B cell (primary cell): Measurements from ENCODE around the gene STEAP1B. TPM values are rescaled to one million over a fixed set of nuclear protein-coding genes. Genes with fewer than 3 reads are reported as not detected.

Experiments used
- ATAC-seq: fragments of 200-7000 bp; cut with Tn5 transposase; one replicate; pipeline ENCODE4 v1.10.0; 2021; ENCODE audit warnings: low read depth, mild to moderate bottlenecking, moderate number of reproducible peaks, moderate library complexity
- CTCF ChIA-PET: fragments of 350-600 bp; sonication (Branson Sonifier 250); formaldehyde crosslinking; loops from one replicate; lab custom pipeline; 2021; ENCODE audit warnings: antibody characterized with exemption, inconsistent platforms; lab: Charles Lee
- POLR2A ChIA-PET: fragments of 350-600 bp; sonication (Branson Sonifier 250); formaldehyde crosslinking; loops from one replicate; lab custom pipeline; 2021; ENCODE audit warnings: antibody characterized with exemption; lab: Charles Lee
- DNase-seq: peaks from one replicate; pipeline ENCODE4 v3.0.0; 2013
- H2AFZ ChIP-seq: 2 replicates; pipeline ENCODE4 v1.6.1; 2012; ENCODE audit warnings: mild to moderate bottlenecking, low read depth, low read length; ENCODE audit not compliant: insufficient read depth, poor library complexity, severe bottlenecking
- H3K27ac ChIP-seq, 2 donors: 1 replicate in 1 of 2; 2 replicates in 1 of 2; pipeline ENCODE4 v1.5.1; 2012 to 2013; ENCODE audit warnings: low read length in 2 of 2, mild to moderate bottlenecking in 2 of 2, moderate library complexity in 1 of 2
- H3K27me3 ChIP-seq, 4 experiments: fragments of 200-600 bp in 1 of 4; sonication (generic) in 1 of 4; replicated peaks in 1 of 4; 1 replicate in 2 of 4; 2 replicates in 2 of 4; pipeline versions ENCODE4 v1.6.1 to v1.7.0; 2013 to 2016; ENCODE audit warnings: low read length in 3 of 4, mild to moderate bottlenecking in 2 of 4, mixed read lengths in 1 of 4, moderate library complexity in 1 of 4; ENCODE audit not compliant: insufficient read depth in 4 of 4, control insufficient read depth in 3 of 4; ENCODE audit errors: control extremely low read depth in 1 of 4
- H3K36me3 ChIP-seq, 2 experiments: replicated peaks in 1 of 2; 1 replicate in 1 of 2; 2 replicates in 1 of 2; pipeline versions ENCODE4 v1.6.1 to v1.7.1; 2013; ENCODE audit warnings: low read length in 1 of 2; ENCODE audit not compliant: insufficient read depth in 2 of 2, control insufficient read depth in 1 of 2; ENCODE audit errors: control extremely low read depth in 1 of 2, extremely low read depth in 1 of 2
- H3K4me1 ChIP-seq, 2 donors: fragments of 200-600 bp in 1 of 2; sonication (generic) in 1 of 2; 1 replicate in 1 of 2; 2 replicates in 1 of 2; pipeline versions ENCODE4 v1.5.1 to v1.6.1; 2013 to 2017; ENCODE audit warnings: low read length in 2 of 2; ENCODE audit not compliant: control insufficient read depth in 2 of 2, insufficient read depth in 2 of 2
- H3K4me2 ChIP-seq: replicated peaks from 2 replicates; pipeline ENCODE3; 2012; ENCODE audit warnings: mild to moderate bottlenecking, low read depth, low read length; ENCODE audit not compliant: poor library complexity, severe bottlenecking
- H3K4me3 ChIP-seq, 5 experiments: fragments of 200-600 bp in 1 of 5; sonication (generic) in 1 of 5; 1 replicate in 3 of 5; 2 replicates in 2 of 5; pipeline versions ENCODE4 v1.5.1 to v1.7.0; 2011 to 2016; ENCODE audit warnings: low read length in 4 of 5, mild to moderate bottlenecking in 4 of 5, low read depth in 2 of 5, control low read depth in 1 of 5, moderate library complexity in 1 of 5; ENCODE audit not compliant: insufficient read depth in 1 of 5; ENCODE audit errors: control extremely low read depth in 1 of 5, extremely low read depth in 1 of 5
- H3K79me2 ChIP-seq: fragments of 200-600 bp; sonication (generic); one replicate; pipeline ENCODE4 v1.6.0; 2016; ENCODE audit warnings: low read length; ENCODE audit not compliant: control insufficient read depth, insufficient read depth
- H3K9ac ChIP-seq: fragments of 200-600 bp; sonication (generic); 2 replicates; pipeline ENCODE4 v1.6.1; 2017; ENCODE audit warnings: mild to moderate bottlenecking, low read length, moderate library complexity
- H3K9me3 ChIP-seq, 3 donors: one replicate each; pipeline versions ENCODE4 v1.6.1 to v1.7.1; 2013; ENCODE audit warnings: low read length in 2 of 3; ENCODE audit not compliant: control insufficient read depth in 2 of 3, insufficient read depth in 1 of 3; ENCODE audit errors: control extremely low read depth in 1 of 3
- H4K20me1 ChIP-seq: 2 replicates; pipeline ENCODE4 v1.6.0; 2012; ENCODE audit warnings: mild to moderate bottlenecking, low read length; ENCODE audit not compliant: insufficient read depth, control insufficient read depth, poor library complexity, severe bottlenecking
- H3K27ac Mint-ChIP-seq: one replicate; pipeline ENCODE4 v1.8.0; 2021; ENCODE audit warnings: mixed read lengths
- H3K27me3 Mint-ChIP-seq: one replicate; pipeline ENCODE4 v1.8.0; 2021; ENCODE audit warnings: mixed read lengths
- H3K4me1 Mint-ChIP-seq: one replicate; pipeline ENCODE4 v1.8.0; 2021; ENCODE audit warnings: mixed read lengths
- H3K4me3 Mint-ChIP-seq: one replicate; pipeline ENCODE4 v1.8.0; 2021; ENCODE audit warnings: mixed read lengths
- H3K9me3 Mint-ChIP-seq: one replicate; pipeline ENCODE4 v1.8.0; 2022; ENCODE audit warnings: mixed read lengths; ENCODE audit not compliant: insufficient read depth
- EZH2 ChIP-seq: IDR thresholded peaks from 2 replicates; pipeline ENCODE4 v1.6.1; 2012; ENCODE audit warnings: borderline replicate concordance, low read depth, mild to moderate bottlenecking, moderate library complexity, low read length; ENCODE audit not compliant: insufficient read depth, poor library complexity, severe bottlenecking
- WGBS: methylation state at CpG from one replicate; pipeline ENCODE4 v1.1.5; 2013; ENCODE audit warnings: missing lambda C conversion rate; ENCODE audit not compliant: insufficient coverage; 5-methylcytosine and 5-hydroxymethylcytosine counted together
- intact Hi-C: fragments of 100-400 bp; cut with micrococcal nuclease; formaldehyde crosslinking; loops from one replicate; pipeline ENCODE4 v1.10.0; 2022
- polyA plus RNA-seq: library from polyadenylated mRNA; depleted of rRNA; stranded (reverse); fragments of >200 nt; gene quantifications from 2 replicates; pipeline ENCODE4 v1.2.3, GENCODE V29; 2012
- total RNA-seq, 2 donors: library from RNA; stranded (reverse); fragments of 120-200 nt in 1 of 2; gene quantifications; 1 replicate in 1 of 2; 2 replicates in 1 of 2; pipeline versions ENCODE4 v1.2.3 to v1.2.4, GENCODE V29; 2013 to 2022
- TF ChIP-seq, protein P1 (sequence below): fragments of 200-600 bp; IDR thresholded peaks from one replicate; pipeline ENCODE4 v1.8.0; 2022; ENCODE audit warnings: antibody characterized with exemption, mild to moderate bottlenecking

The STEAP1B gene
- total and polyA plus RNA-seq, 2 donors (not counting 1 experiment from before 2014, with no cell fraction given), result 8.8 to 24.7 TPM

DNA sequence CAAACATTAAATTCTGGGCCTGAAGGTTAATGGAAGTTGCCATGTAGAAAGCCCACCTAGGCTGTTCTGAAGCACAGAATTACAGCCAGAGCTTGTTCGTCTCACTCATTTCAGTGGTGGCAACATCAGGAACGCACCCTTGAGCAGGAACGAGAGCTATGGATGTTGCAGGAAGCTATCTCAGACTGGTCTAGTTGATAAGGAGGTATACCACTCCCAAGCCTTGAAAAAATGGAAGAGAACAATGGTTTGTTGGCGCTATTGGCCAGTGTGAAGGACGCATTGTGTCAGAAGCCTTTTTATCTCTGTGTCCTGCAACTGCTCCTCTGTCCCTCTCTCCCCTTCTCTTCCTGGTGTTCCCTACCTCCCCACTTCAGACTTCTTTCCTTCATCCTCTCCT, 82.1 kb downstream of the STEAP1B start:
- no peaks in the 10 kb centered on the region for H3K79me2 ChIP-seq
- DNase-seq (no peak), ATAC-seq (no peak)
- H3K9ac ChIP-seq, result no peak overlapping the region
- H3K4me1 ChIP-seq, result peaks cover 0 to 3% of the 10 kb centered on the region in 2 donors
- WGBS, result 81% methylated on average over 3 of the region's 5 CpGs
- H3K4me1 Mint-ChIP-seq, result no peaks in the 10 kb centered on the region
- no peak overlapping the region for H2AFZ ChIP-seq
- no peaks in the 10 kb centered on the region for H3K27me3 Mint-ChIP-seq
- H3K4me3 Mint-ChIP-seq, result no peak overlapping the region
- ChIA-PET POLR2A (no interaction called here), CTCF (no interaction called here)
- TF ChIP-seq, protein P1, sequence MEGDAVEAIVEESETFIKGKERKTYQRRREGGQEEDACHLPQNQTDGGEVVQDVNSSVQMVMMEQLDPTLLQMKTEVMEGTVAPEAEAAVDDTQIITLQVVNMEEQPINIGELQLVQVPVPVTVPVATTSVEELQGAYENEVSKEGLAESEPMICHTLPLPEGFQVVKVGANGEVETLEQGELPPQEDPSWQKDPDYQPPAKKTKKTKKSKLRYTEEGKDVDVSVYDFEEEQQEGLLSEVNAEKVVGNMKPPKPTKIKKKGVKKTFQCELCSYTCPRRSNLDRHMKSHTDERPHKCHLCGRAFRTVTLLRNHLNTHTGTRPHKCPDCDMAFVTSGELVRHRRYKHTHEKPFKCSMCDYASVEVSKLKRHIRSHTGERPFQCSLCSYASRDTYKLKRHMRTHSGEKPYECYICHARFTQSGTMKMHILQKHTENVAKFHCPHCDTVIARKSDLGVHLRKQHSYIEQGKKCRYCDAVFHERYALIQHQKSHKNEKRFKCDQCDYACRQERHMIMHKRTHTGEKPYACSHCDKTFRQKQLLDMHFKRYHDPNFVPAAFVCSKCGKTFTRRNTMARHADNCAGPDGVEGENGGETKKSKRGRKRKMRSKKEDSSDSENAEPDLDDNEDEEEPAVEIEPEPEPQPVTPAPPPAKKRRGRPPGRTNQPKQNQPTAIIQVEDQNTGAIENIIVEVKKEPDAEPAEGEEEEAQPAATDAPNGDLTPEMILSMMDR, result no peak
- no peak for TF ChIP-seq EZH2
- H3K4me2 ChIP-seq, result no peak overlapping the region
- H4K20me1 ChIP-seq, result no peaks in the 10 kb centered on the region
- no peaks in the 10 kb centered on the region for H3K9me3 ChIP-seq
- no peaks in the 10 kb centered on the region for H3K9me3 Mint-ChIP-seq
- no peaks in the 10 kb centered on the region for H3K36me3 ChIP-seq
- H3K27me3 ChIP-seq, result no peaks in the 10 kb centered on the region
- no peak overlapping the region for H3K27ac ChIP-seq
- no peak overlapping the region for H3K27ac Mint-ChIP-seq
- intact Hi-C loops, result no loop called here
- H3K4me3 ChIP-seq, result no peak overlapping the region

DNA sequence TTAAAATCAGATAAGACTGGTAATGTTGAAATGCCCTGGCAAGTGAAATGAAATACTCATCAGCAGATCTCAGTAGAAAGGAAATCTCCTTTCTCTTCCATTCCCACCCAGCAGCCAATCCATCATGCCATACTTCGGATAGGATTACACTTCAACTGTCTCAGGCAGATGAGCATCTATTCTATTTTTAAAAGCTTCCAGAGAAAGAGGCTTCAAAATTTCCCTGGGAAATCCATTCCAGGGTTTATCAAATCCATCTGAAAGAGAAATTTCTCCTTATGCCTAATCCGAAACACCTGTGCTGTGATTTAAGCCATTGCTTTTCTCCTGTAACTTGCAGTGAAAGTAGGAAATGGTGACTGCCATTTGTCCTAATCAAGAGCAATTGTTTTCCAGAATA, 82.6 kb downstream of the STEAP1B start:
- no peak for ATAC-seq
- Histone ChIP-seq H3K4me3 (no peak overlapping the region), H3K9me3 (no peaks in the 10 kb centered on the region), H3K27me3 (no peaks in the 10 kb centered on the region), H4K20me1 (no peaks in the 10 kb centered on the region), H3K36me3 (no peaks in the 10 kb centered on the region), H3K9ac (no peak overlapping the region), H3K79me2 (no peaks in the 10 kb centered on the region), H3K4me2 (no peak overlapping the region), H3K4me1 (peaks cover 0 to 3% of the 10 kb centered on the region in 2 donors), H2AFZ (no peak overlapping the region), H3K27ac (no peak overlapping the region)
- WGBS, result 88% methylated on average over 1 of the region's 2 CpGs
- Mint-ChIP-seq H3K27ac (no peak overlapping the region), H3K4me3 (no peak overlapping the region), H3K4me1 (no peaks in the 10 kb centered on the region), H3K27me3 (no peaks in the 10 kb centered on the region), H3K9me3 (no peaks in the 10 kb centered on the region)
- DNase-seq, result no peak
- CTCF ChIA-PET, result no interaction called here
- TF ChIP-seq, protein P1, result no peak
- no peak for TF ChIP-seq EZH2
- intact Hi-C loops, result no loop called here
- POLR2A ChIA-PET, result no interaction called here
